Kidney tubule cell (primary cell): ENCODE data around the gene PDLIM5.
"Not testable (repeated sequence)": the region's sequence is repeated elsewhere in the genome, so short reads cannot be mapped to it uniquely, and the experiment has no call there.

Experiments used
- DNase-seq: peaks from one replicate; pipeline ENCODE4 v3.0.0-alpha.2; 2018; ENCODE audit warnings: low spot score

PDLIM5 gene

DNA sequence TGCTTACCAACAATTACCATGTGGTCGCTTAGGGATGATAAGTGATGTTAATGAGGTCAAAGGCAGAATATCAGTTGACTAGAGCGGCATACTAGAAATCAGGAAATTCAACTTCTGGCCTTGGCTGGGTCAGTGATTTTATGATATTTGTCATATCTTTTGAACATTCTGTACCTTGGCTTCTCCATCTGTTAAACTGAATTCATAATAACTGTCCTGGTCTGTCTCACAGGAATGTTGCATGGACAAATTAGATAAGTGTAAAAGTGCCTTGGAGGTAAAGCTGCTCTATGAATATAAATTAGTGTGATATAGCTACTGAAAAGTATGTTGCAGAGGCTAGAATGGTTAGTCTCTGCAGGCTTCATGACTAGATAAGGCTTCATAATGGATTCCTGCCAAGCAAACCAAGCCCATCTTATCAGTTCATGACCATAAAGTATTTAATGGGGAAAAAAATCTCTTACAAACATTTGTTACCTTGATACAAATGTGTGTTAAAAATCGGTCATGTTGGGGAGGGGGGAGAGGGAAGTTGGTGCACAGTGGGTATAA is 201.4 kb downstream of the PDLIM5 start:
- DNase-seq = no peak

DNA sequence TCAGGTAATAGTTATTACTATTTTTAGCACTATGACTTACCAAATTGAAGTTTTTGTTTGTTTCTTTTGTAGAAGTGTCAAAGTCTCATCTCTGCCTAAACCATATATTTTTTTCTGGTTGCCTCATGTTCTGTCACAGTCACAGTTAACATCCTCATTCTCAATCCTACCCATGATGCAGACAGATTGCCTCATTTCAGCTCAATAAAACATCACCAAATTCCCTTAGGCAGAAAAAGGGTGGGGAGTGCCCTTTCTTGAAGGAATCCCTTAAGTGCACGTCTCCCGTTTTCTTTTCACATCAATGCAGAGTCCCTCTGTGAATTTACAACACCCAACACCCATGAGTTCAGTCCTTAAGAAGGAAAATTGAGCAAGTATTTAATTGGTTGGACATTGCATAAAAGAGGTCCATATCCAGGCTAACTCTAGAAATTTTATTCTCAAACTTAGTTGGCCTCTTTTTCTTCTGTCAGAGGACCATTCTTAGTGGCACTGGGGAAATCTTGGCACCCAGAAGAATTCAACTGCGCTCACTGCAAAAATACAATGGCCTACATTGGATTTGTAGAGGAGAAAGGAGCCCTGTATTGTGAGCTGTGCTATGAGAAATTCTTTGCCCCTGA is 202.4 kb downstream of the PDLIM5 start:
- DNase-seq = no peak

DNA sequence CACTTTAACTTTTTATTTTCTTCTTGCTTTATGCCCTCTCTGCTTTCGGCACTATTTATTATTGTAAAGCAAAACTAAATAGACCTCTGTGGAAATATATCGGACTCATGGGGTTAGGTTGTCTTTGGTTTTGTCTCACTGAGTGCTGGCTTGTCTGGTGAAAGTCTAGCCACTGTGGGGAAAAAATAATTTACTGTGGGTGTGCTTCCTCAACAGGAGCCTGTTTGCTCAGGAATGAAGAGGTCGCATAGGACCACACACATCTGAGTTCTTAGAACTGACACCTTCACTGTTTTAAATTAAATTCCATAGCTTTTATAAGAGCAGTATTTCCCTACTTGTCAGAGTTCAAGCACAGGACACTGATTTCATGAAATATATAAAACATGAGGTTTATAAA is 203.0 kb downstream of the PDLIM5 start:
- DNase-seq = no peak

DNA sequence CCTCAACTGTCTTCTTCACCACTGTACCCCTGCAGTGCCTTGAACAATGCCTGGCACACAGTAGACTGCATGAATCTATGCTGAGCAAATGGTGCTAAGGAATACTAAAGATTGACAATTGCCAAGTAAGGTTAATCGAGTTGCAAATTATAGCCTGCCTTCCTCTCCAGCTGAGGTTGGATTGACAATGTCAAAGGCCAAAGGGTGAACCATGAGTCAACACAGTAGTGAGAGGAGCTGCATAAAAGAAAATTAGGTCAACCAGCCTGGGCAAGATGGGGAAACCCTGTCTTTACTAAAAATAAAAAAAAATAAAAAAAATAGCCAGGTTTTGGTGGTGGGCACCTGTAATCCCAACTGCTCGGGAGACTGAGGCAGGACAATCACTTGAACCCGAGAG is 208.9 kb downstream of the PDLIM5 start:
- DNase-seq = no peak

DNA sequence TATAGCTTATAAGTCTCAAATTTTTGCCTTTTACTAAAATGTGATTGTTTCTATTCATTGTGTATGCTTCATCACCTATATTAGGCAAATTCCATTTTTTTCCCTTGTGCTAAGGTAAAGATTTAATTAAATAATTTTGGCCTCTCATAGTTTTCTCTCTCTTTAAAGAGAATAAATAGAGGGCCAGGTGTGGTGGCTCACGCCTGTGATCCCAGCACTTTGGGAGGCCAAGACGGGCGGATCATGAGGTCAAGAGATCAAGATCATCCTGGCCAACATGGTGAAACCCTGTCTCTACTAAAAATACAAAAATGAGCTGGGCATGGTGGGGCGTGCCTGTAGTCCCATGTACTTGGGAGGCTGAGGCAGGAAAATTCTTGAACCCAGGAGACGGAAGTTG is 213.3 kb downstream of the PDLIM5 start:
- DNase-seq = not testable (repeated sequence)

DNA sequence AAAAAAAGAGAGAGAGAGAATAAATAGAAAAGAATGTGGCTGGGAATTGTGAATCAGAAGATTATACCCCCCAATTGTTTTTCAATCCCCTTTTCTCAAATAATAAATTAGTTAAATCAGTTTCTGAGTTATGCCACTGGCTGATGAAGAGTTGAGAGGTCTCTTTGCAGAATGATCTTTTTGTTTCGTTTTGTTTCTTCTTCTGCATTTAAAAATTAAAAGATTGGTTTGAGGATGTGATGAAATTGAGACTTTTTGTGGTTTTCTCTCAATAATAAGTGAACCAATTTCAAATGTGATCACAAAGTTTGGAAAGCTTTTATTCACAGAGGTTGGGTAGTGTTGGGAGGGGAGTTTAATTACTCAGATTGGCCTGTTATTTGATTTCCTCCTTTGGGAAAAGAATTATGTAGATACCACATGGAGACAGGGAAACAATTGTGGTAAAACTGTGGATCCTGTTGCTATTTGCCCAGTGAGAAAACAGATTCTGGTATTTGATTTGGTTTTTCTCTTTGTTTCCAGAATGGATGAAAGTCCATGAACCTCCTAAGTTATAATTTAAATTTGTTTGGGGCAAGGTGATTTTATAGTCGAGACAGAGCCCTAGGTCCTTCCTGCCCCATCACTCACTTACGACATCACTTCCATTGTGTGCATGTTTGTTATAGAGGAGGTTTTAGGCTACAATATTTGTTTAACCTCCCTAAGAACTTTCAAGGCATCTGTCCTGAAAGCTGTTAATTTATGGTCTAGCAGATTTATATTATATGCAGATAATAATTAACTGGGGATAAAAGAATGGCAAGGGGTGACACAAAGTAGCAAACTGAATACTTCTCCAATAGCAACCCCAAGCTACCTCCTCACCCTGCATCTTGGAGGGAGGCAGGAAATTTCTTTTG is 214.0 kb downstream of the PDLIM5 start:
- no peak for DNase-seq

DNA sequence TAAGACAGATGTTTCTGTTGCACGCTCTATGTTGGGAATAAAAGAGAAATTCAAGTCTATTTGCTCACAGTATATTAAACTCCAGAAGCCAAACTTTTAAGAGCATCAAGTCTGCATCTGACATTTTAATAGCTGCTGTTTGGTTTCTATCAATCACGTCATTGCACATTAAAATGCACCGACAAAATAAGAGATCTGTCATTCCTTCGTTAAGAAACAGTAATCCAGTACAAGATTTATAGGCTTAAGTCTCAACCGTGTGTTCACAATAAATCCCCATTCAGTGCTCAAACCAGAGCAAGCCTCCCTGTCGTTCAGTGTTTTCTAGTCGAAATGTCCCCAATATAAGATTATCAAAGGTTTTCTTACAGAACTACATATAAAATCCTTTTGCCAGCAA is 217.0 kb downstream of the PDLIM5 start:
- DNase-seq = no peak

DNA sequence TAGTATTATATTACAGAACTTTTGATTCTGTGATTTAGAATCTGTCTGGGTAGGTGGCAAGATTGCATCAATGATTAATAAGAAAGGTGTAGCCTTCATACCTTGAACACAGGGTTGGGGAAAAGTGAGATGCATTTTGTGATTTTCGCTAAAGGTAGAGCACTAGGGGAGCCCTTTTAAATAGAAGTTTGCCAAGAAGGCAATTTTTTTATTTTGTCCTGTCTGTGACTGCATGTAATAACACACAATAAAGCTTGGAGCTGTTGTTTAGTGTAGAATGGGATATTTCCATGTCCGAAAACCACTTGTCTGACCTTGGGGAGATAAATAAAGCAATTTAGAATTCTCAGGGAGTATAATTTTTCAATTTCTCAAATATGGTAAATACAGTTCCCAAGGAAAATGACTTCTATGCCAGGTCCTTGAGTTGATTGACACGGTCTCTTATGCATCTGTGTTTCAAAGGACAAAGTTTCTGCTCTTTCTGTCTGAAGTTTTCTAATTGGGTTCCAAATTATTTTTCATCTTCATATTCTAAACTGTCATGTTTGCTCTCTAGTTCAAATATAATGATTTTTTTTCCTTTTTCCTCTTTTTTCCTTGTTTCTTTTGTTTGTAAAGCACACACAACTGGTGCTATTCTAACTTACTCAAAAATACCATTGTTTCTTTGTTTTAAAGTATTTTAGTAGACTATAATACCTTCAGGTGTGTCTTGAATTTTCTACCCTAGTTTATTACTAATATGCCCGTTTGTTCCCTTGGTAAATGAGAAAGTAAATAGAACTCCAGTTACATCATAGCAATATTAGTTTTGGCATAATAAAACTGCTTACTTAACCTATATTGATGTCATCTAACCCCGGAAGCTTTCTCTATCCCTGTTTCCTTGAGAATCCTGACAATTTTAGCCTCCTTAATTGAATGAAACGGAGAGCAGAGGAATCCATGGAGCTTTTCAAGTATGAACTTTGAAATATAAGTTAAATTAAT is 218.2 kb downstream of the PDLIM5 start:
- DNase-seq = no peak

DNA sequence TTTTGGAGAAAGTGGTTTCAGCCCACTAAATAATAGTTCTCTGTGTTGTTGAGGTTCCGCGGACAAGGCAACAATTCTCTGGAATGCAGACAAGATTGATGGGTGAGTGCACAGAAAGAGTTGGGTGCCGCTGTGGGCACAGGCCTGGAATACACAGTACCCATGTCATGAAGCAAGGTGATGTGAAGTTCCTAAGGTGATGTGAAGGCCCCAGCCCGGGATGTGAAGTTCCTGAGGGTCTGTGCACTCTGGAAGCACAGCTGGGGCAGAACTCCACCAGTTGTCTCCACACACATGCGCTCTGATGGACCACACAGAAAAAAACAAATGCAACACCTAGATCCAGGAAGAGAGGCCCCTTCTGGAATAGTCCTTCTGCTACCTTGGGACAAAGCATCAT is 219.4 kb downstream of the PDLIM5 start:
- DNase-seq = no peak

DNA sequence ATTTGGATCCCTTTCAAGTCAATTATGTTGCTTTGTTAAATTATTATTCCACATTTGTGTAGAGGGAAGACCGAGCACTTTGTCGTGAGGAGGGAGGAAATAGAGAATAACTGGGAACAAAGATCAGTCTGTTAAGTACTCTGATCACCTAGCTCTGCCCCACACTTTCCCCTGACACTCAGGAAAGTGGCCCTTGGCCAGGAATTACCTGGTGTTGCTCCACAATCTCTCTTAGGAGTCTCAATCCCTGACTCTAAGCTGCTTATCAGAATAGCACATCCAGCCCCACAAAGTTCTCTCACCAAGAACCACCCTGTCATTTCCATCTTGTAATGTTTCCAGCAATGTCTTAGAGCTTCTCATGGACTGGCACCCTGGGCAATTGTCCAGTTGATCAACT is 222.2 kb downstream of the PDLIM5 start:
- DNase-seq = no peak

DNA sequence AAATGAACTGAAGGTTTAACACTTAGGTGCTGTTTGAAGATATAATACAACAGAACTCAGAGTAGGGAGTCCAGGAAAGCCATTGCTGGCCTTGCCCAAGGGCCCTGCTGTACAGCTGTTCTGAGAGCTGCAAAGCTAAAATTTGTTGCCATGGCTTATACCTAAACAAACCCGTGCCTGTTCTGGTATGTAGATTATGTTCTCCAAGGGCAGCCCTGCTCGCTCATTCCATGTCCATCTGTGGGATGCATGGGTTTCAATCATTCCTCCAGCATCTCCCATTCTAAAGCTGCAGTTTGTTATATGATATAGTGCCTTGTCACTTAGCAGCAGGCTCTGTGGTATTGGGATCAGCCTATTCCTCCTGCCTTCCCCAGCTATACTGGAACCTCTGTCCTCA is 225.2 kb downstream of the PDLIM5 start:
- no peak for DNase-seq

DNA sequence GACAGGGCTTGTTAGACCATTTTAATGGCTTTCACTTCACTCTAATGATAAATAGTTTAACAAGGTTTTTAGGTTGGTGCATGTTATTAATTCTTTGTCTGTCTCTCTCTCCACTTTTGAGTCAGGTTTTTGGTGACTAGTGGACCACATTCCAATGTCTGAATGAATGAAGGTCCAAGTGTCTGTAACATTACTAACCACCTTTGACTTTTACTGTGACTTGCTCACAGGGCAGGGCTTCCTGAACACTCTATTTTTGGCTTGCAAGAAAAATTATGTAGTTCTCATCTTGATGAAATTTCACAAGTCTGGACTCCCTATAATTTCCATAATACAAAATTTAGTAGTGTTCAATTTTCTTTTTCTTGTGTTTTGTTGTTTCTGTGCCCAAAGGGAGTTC is 227.2 kb downstream of the PDLIM5 start:
- DNase-seq = peak; percentile 57

DNA sequence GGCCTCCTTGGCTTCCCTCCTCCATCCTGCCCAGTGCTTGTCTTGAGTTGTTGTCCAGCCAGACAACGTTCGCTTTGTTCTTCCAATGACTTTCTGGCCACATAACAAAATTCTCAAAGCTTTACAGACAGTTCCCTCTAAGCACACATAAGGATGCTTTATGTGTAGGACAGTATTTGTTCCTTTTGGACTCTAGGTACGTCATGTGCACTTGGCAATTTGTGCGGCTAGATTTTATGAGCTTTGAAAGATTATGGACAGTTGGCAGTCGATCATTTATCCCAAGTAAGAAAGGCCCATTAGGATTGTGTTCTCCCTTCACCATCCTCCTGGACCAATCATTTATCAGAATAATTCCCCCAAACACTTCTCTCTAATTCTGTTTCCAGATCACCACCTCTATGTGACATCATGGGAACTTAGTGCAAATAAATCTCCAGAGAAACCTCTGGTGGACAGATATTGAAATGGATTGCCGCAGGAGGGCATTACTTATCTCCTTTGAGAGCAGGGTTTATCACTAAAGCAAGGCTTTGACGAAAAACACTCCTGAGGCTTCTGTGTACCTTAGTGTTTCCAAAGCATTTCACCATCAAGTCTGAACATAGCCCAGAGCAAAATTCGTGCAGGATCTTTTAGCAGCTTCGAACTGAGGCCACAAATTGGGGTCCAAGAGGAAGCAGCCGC is 228.6 kb downstream of the PDLIM5 start:
- no peak for DNase-seq

DNA sequence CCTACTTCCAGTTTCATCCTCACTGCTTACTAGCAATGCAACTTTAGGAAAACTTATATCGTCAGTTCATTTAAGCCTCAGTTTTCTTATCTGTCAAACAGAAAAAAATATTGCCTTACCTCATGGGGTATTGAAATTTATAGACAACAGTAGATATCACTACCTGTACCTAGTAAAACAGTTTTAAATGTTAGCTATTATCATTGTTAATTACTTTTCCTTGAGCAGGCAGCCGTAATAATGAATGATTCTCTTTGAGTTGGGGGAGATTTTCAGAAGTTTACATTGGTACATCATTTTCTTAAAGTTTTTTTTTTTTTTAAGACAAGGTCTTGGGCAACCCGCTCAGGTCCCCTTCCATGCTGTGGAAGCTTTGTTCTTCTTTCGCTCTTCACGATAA is 234.3 kb downstream of the PDLIM5 start:
- DNase-seq = no peak

DNA sequence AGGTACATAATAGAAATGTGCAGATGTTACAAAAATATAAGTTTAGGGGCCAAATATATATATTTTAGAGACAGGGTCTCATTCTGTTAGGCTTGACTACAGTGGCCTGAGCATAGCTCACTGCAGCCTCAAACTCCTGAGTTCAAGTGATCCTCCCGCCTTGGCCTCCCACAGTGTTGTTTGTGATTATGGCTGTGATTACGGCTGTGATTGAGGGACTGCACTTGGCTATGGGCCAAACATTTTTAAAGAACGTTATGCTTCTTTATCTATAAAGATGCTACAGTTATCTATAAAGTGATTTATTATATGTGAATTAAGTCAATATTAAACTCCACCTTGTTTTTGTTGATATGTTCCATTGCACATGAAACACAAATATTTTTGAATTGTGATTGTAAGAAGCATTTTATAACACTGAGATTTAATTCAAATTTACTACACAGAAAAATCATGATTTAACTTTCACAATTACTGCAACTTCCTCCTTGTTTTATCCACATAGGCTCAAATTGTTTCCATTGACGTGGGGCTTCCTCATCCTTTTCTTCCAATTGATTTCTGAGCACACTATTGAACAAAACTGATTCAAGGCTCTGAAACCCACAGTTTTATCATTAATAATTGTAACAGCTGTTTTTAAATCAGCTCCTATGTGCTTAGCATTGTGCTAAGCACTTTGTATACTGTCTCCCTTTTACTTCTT is 237.6 kb downstream of the PDLIM5 start:
- no peak for DNase-seq

DNA sequence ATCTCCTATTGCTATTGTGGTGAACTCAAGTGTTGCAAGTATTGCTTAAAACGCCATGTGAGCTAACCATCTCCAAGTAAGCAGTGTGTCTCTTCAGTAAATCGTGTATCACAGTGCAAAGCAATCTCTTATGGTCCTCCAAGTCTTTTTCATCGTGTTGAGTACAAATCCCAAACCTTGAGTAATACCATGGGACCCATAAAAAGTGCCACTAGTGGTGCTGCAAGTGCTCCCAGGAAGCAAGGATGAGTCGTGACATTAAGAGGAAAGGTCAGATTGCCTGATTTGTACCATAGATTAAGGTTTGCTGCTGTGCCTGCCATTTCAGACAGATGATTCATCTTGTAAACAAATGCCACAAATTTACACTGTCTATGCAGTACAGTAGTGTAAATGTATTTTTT is 239.1 kb downstream of the PDLIM5 start:
- DNase-seq = peak; percentile 64

DNA sequence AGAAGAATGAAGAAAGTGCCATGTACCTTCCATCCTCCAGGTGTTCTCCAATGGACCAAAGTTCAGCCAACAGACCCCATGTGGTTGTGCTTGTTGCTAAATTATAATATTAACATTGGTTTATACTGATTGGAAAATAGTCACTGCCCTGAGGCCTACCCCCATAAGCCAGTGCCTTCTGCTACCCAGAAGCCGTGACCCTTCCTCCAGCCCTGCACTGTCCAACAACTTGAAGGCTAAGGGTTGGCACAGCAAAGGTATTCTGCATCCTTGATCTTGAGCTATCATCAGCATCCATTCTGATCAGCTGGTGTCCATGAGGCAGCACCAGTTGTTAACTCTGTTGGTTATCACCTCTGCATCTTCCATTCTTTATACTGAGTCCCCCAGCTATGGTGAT is 239.8 kb downstream of the PDLIM5 start:
- no peak for DNase-seq

DNA sequence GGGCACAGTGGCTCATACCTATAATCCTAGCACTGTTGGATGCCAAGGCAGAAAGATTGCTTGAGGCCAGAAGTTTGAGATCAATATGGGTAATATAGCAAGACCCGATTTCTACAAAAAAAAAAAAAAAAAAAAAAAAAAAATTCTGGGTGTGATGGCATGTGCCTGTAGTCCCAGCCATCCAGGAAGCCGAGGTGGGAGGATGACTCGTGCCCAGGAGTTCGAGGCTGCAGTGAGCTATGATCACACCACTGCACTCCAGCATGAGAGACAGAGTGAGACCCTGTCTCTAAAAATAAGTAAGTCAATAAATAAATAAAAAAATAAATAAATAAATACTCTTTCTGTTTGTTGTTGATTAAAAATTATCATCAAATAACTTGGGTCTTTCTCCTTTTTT is 243.6 kb downstream of the PDLIM5 start:
- DNase-seq = peak; percentile 63

DNA sequence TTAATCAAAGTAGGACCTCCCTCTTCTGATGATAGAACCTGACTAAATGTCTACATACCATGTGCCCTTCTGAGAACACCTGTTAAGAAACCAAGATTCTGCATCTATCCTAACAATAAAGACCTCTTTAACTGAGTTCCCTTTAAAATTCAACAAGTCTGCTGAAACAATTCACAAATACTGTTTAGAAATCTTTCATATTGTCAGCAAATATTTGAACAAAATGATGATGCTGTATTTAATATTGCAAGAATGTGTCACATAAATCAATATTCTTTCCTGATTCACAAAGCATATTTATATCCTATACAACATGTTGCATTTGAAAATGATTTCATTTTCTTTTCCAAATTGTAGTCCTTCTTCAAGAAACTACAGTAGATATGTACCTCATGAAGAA is 246.4 kb downstream of the PDLIM5 start:
- no peak for DNase-seq

DNA sequence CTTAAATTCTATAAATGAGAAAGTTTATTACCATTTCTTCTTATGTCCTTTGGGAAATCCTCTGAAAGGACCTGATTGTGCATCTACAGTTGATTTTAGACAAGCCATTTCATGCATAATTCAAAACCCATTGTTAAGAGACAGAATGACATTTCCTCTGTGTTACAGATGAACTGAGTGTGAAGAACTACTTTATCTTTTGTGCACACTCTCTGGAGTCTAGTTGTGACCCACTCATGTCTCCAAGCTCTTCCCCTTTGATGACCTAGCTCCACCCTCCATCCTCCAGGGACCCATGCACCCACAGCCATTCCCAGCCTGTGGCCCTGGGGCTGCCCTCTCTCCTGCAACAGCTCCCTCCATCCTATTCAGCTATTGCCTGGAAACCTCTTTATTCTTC is 248.6 kb downstream of the PDLIM5 start:
- DNase-seq = no peak
